Aorta (tissue), 5 donors: Measurements from ENCODE around the gene OTP. TPM values are rescaled to one million over a fixed set of nuclear protein-coding genes. Genes with fewer than 3 reads are reported as not detected.
"Not testable (repeated sequence)": the region's sequence is repeated elsewhere in the genome, so short reads cannot be mapped to it uniquely, and the experiment has no call there.

Experiments
- ATAC-seq: fragments of 200-7000 bp; cut with Tn5 transposase; one replicate; pipeline ENCODE4 v1.9.1; 2022; ENCODE audit warnings: moderate library complexity; ENCODE audit not compliant: low FRiP score
- DNase-seq, 2 donors: peaks; one replicate each; pipeline ENCODE4 v3.0.0-alpha.2; 2020
- H3K27ac ChIP-seq, 2 donors: one replicate each; pipeline ENCODE4 v1.5.1; 2013; ENCODE audit warnings: low read length in 2 of 2, mild to moderate bottlenecking in 2 of 2, moderate library complexity in 2 of 2, control low read depth in 1 of 2, inconsistent platforms in 1 of 2, low read depth in 1 of 2
- H3K27me3 ChIP-seq, 2 donors: one replicate each; pipeline ENCODE4 v1.6.1; 2013; ENCODE audit warnings: control low read depth in 1 of 2, low read length in 1 of 2, mild to moderate bottlenecking in 1 of 2, moderate library complexity in 1 of 2; ENCODE audit not compliant: insufficient read depth in 2 of 2, control insufficient read depth in 1 of 2
- H3K36me3 ChIP-seq, 2 donors: one replicate each; pipeline ENCODE4 v1.6.1; 2013; ENCODE audit warnings: control low read depth in 1 of 2, low read length in 1 of 2, mild to moderate bottlenecking in 1 of 2; ENCODE audit not compliant: insufficient read depth in 2 of 2, control insufficient read depth in 1 of 2
- H3K4me1 ChIP-seq, 2 donors: one replicate each; pipeline ENCODE4 v1.6.1; 2013; ENCODE audit warnings: low read length in 2 of 2, control low read depth in 1 of 2, mild to moderate bottlenecking in 1 of 2, moderate library complexity in 1 of 2; ENCODE audit not compliant: insufficient read depth in 2 of 2, control insufficient read depth in 1 of 2
- H3K4me3 ChIP-seq, 2 donors: one replicate each; pipeline ENCODE4 v1.5.1; 2013; ENCODE audit warnings: low read length in 2 of 2, control low read depth in 1 of 2, mild to moderate bottlenecking in 1 of 2
- H3K9me3 ChIP-seq: one replicate; pipeline ENCODE4 v1.6.1; 2013; ENCODE audit warnings: mild to moderate bottlenecking, low read length; ENCODE audit not compliant: control insufficient read depth
- WGBS, 2 donors: extraction: QIAGEN DNeasy Blood & Tissue Kit; methylation state at CpG; one replicate each; pipeline ENCODE4 v1.1.7; 2013; 5-methylcytosine and 5-hydroxymethylcytosine counted together
- intact Hi-C, 2 donors: fragments of 100-400 bp; cut with DNase I; formaldehyde crosslinking; loops; one replicate each; pipeline versions ENCODE4 v1.14.2 to v1.15.0; 2022
- polyA plus RNA-seq, 2 donors: library from polyadenylated mRNA; stranded (reverse); fragments of 200-250 nt; gene quantifications; one replicate each; pipeline ENCODE4 v1.2.3, GENCODE V29; 2013
- total RNA-seq, 2 donors: library from RNA; stranded (reverse); fragmentation: NEBNext Ultra II Directional; extraction: Animal tissue kit (Norgen Biotek cat#: 25700); gene quantifications; one replicate each; pipeline ENCODE4 v1.2.1, GENCODE V29; 2021
- donor health status: healthy with polysubstance abuse.
- donor health status: Bipolar disorder and iron deficiency.
- donor health status: DM: no; HTN: no; CAD: no.
- donor health status: DM: no; HTN: no; CAD: no.
- donor health status: DM: yes; HTN: yes; CAD: no.

The OTP gene
- total and polyA plus RNA-seq, 4 donors, result not detected

GRCh38 chr5:77621440-77621839 is 17.1 kb downstream of the OTP start:
- H3K27me3 ChIP-seq, result peaks cover 0 to 1% of the 10 kb centered on the region in 2 donors
- H3K4me1 ChIP-seq, result peaks cover 0 to under 1% of the 10 kb centered on the region in 2 donors
- no peak overlapping the region for H3K27ac ChIP-seq
- H3K36me3 ChIP-seq, result no peaks in the 10 kb centered on the region
- intact Hi-C loops, result no loop called here
- DNase-seq (no peak), ATAC-seq (no peak)
- 93 to 99% methylated on average over 5 of the region's 5 CpGs for WGBS, 2 donors
- no peaks in the 10 kb centered on the region for H3K9me3 ChIP-seq
- no peak overlapping the region for H3K4me3 ChIP-seq

GRCh38 chr5:77620405-77620804 is 18.1 kb downstream of the OTP start:
- Histone ChIP-seq H3K9me3 (no peaks in the 10 kb centered on the region), H3K36me3 (no peaks in the 10 kb centered on the region), H3K27me3 (peaks cover 0 to 1% of the 10 kb centered on the region in 2 donors), H3K4me3 (no peak overlapping the region), H3K4me1 (peaks cover 0 to 2% of the 10 kb centered on the region in 2 donors), H3K27ac (no peak overlapping the region)
- DNase-seq (no peak), ATAC-seq (no peak)
- 25 to 31% methylated on average over 4 of the region's 4 CpGs for WGBS, 2 donors
- intact Hi-C loops, result no loop called here

GRCh38 chr5:77616920-77617319 is 21.6 kb downstream of the OTP start:
- Histone ChIP-seq H3K27me3 (peaks cover 0 to 1% of the 10 kb centered on the region in 2 donors), H3K4me3 (no peak overlapping the region), H3K4me1 (peaks cover 0 to 2% of the 10 kb centered on the region in 2 donors), H3K9me3 (no peaks in the 10 kb centered on the region), H3K27ac (no peak overlapping the region), H3K36me3 (no peaks in the 10 kb centered on the region)
- 71 to 74% methylated on average over 2 of the region's 2 CpGs for WGBS, 2 donors
- no peak for ATAC-seq
- no peak for DNase-seq
- intact Hi-C loops, result no loop called here

GRCh38 chr5:77608927-77609326 is 29.6 kb downstream of the OTP start:
- intact Hi-C loops, H3K4me3 ChIP-seq, H3K27me3 ChIP-seq, ATAC-seq, H3K9me3 ChIP-seq, H3K4me1 ChIP-seq, H3K36me3 ChIP-seq, DNase-seq, H3K27ac ChIP-seq: not testable (repeated sequence)
- WGBS, 2 donors, result 88 to 93% methylated on average over 13 to 15 of the region's 15 CpGs

GRCh38 chr5:77607324-77607723 is 31.2 kb downstream of the OTP start:
- DNase-seq (no peak), ATAC-seq (no peak)
- Histone ChIP-seq H3K4me3 (no peak overlapping the region), H3K27me3 (no peaks in the 10 kb centered on the region), H3K36me3 (no peaks in the 10 kb centered on the region), H3K9me3 (no peaks in the 10 kb centered on the region), H3K27ac (no peak overlapping the region), H3K4me1 (no peaks in the 10 kb centered on the region)
- WGBS, 2 donors, result 50 to 66% methylated on average over 1 of the region's 1 CpG
- intact Hi-C loops, result no loop called here

GRCh38 chr5:77606279-77606678 is 32.2 kb downstream of the OTP start:
- DNase-seq, result no peak

GRCh38 chr5:77599679-77600078 is 38.8 kb downstream of the OTP start:
- intact Hi-C loops, result no loop called here
- 88 to 92% methylated on average over 2 of the region's 2 CpGs for WGBS, 2 donors
- no peak overlapping the region for H3K4me3 ChIP-seq
- H3K27ac ChIP-seq, result no peak overlapping the region
- ATAC-seq (no peak), DNase-seq (no peak)
- H3K27me3 ChIP-seq, result no peaks in the 10 kb centered on the region
- H3K4me1 ChIP-seq, result no peaks in the 10 kb centered on the region
- no peaks in the 10 kb centered on the region for H3K36me3 ChIP-seq
- no peaks in the 10 kb centered on the region for H3K9me3 ChIP-seq

More at GRCh38 chr5:77606279-77606678, 32.2 kb downstream of the OTP start:
- Histone ChIP-seq H3K27me3 (no peaks in the 10 kb centered on the region), H3K9me3 (no peaks in the 10 kb centered on the region), H3K4me1 (no peaks in the 10 kb centered on the region), H3K27ac (no peak overlapping the region), H3K36me3 (no peaks in the 10 kb centered on the region), H3K4me3 (no peak overlapping the region)
- intact Hi-C loops, result no loop called here
- ATAC-seq, result no peak

- intact Hi-C loops, result no loop called here
- WGBS, 2 donors, result 62 to 70% methylated on average over 3 of the region's 3 CpGs
- H3K4me3 ChIP-seq, result no peak overlapping the region
- no peaks in the 10 kb centered on the region for H3K27me3 ChIP-seq
- DNase-seq (no peak), ATAC-seq (no peak)
- H3K4me1 ChIP-seq, result no peaks in the 10 kb centered on the region
- no peaks in the 10 kb centered on the region for H3K36me3 ChIP-seq
- H3K9me3 ChIP-seq, result no peaks in the 10 kb centered on the region
- H3K27ac ChIP-seq, result no peak overlapping the region
Observed at GRCh38 chr5:77590347-77590746, 48.2 kb downstream of the OTP start.

- intact Hi-C loops, result no loop called here
- DNase-seq (no peak), ATAC-seq (no peak)
- Histone ChIP-seq H3K27me3 (no peaks in the 10 kb centered on the region), H3K4me3 (no peak overlapping the region), H3K9me3 (no peaks in the 10 kb centered on the region), H3K27ac (no peak overlapping the region), H3K4me1 (no peaks in the 10 kb centered on the region), H3K36me3 (no peaks in the 10 kb centered on the region)
Observed at GRCh38 chr5:77588175-77588574, 50.3 kb downstream of the OTP start.
